A673 (cell line): ENCODE measurements around the gene TTYH3. TPM values are rescaled to one million over a fixed set of nuclear protein-coding genes. Genes with fewer than 3 reads are reported as not detected.
A peak's percentile ranks its signal among the peaks of the same experiment; 100 is the strongest.
"Not testable (repeated sequence)": the region's sequence is repeated elsewhere in the genome, so short reads cannot be mapped to it uniquely, and the experiment has no call there.

Source experiments
- BruUV-seq: library from RNA; stranded (reverse); fragments of 400-500 nt; replicated peaks from 2 replicates; lab custom pipeline; 2021; lab: Mats Ljungman, UMichigan
- CTCF ChIA-PET: fragments of 300-600 bp; sonication (Branson Sonifier 250); formaldehyde crosslinking; loops from one replicate; lab custom pipeline; 2022; ENCODE audit warnings: antibody characterized with exemption; lab: Charles Lee
- POLR2A ChIA-PET: fragments of 300-600 bp; sonication (Branson Sonifier 250); formaldehyde crosslinking; loops from one replicate; lab custom pipeline; 2022; ENCODE audit warnings: antibody characterized with exemption; ENCODE audit not compliant: low non-redundant PET; lab: Charles Lee
- DNase-seq: peaks from one replicate; pipeline ENCODE4 v3.0.0-alpha.2; 2015; ENCODE audit warnings: low spot score
- H3K27ac ChIP-seq: fragments of 200-600 bp; sonication (generic); 2 replicates; pipeline ENCODE4 v1.5.1; 2016; ENCODE audit warnings: mixed run types, low read depth, mild to moderate bottlenecking, mixed read lengths, antibody characterized with exemption, low read length; ENCODE audit not compliant: poor library complexity, severe bottlenecking
- H3K27me3 ChIP-seq: fragments of 200-600 bp; sonication (generic); replicated peaks from 2 replicates; pipeline ENCODE4 v1.6.1; 2017; ENCODE audit warnings: mixed run types, low read depth, mild to moderate bottlenecking, mixed read lengths, antibody characterized with exemption, low read length; ENCODE audit not compliant: insufficient read depth, poor library complexity
- H3K36me3 ChIP-seq: fragments of 200-600 bp; sonication (generic); 2 replicates; pipeline ENCODE4 v1.6.1; 2016; ENCODE audit warnings: mixed run types, mild to moderate bottlenecking, mixed read lengths, antibody characterized with exemption, low read length; ENCODE audit not compliant: insufficient read depth, poor library complexity, severe bottlenecking
- H3K4me1 ChIP-seq: fragments of 200-600 bp; sonication (generic); 2 replicates; pipeline ENCODE4 v1.6.1; 2017; ENCODE audit warnings: mixed run types, mild to moderate bottlenecking, mixed read lengths, antibody characterized with exemption, low read length; ENCODE audit not compliant: insufficient read depth, poor library complexity, severe bottlenecking
- H3K4me3 ChIP-seq: fragments of 200-600 bp; sonication (generic); 2 replicates; pipeline ENCODE4 v1.5.1; 2016; ENCODE audit warnings: low read depth, mixed run types, mild to moderate bottlenecking, mixed read lengths, low read length; ENCODE audit not compliant: poor library complexity, severe bottlenecking
- H3K9me3 ChIP-seq: fragments of 200-600 bp; sonication (generic); 2 replicates; pipeline ENCODE4 v1.6.1; 2016; ENCODE audit warnings: mixed run types, low read depth, mild to moderate bottlenecking, mixed read lengths, antibody characterized with exemption, low read length; ENCODE audit not compliant: poor library complexity, severe bottlenecking
- EZH2 ChIP-seq: fragments of 200-600 bp; sonication (generic); IDR thresholded peaks from 2 replicates; pipeline ENCODE4 v1.6.1; 2017; ENCODE audit warnings: borderline replicate concordance, low read depth, mild to moderate bottlenecking, mixed read lengths, antibody characterized with exemption, low read length; ENCODE audit not compliant: poor library complexity, severe bottlenecking
- intact Hi-C: fragments of 100-400 bp; cut with micrococcal nuclease; formaldehyde crosslinking; loops from one replicate; pipeline ENCODE4 v1.10.0; 2022; ENCODE audit not compliant: unreplicated experiment
- total RNA-seq: library from RNA; stranded (reverse); gene quantifications from 2 replicates; pipeline ENCODE4 v1.2.3, GENCODE V29; 2021
- TF ChIP-seq, protein P1 (sequence below): fragments of 300-800, 200-600 bp; sonication (generic); conservative IDR thresholded peaks from 2 replicates; pipeline ENCODE4 v1.5.1; 2017; ENCODE audit warnings: low read depth, mild to moderate bottlenecking, antibody characterized with exemption, low read length, moderate library complexity, mixed read lengths

Gene TTYH3
- total RNA-seq, 1 experiment from 2014 or later = 248 TPM

DNA sequence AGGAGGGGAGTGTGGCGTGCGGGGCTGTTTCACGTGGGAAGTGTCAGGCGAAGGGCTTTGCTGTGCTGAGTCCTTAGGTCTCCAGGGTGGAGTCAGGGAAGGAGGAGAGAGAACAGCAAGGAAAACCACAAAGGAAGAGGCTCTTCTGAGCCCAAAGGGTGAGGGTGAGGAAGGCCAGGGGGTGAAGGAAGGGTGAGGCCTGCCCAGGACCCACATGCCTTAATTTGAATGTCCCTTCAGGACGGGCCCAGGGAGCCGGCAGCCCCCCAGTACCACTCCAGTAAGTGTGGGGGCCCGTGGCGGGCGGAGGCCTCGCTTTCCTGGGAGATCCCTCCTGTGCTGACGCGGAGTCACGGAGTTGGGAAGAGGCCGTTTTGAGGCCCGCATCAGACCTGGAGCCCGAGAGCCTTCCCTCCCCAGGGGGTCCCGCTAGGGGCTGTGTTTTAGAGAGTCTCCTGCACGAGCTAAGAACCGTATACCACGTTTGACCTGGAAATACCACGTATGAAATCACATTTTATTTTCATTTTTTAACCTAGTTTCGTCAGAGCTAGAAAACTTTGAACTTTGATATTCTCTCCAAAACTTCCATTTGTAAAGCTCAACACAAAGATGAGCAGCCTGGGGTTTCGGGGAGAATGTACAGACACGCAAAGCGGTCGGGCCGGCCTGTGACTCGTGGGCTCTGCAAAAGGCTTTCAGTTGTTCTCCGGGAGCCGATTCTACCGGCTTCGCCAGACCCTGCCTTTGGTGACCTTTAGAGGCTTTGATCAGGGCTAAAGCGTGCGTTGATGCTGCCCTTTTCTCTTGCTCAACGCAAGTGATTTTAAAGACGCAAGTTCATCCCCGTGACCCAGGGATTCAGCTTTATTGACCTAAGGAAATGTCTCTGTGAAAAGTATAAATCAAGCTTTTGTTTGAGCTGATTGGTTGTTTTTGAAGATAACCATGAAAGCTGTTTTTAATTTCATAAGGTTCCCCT lies 23.6 kb upstream of the TTYH3 start:
- intact Hi-C loops = no loop called here
- Histone ChIP-seq H3K27me3 (no peaks in the 10 kb centered on the region), H3K36me3 (no peaks in the 10 kb centered on the region), H3K9me3 (no peaks in the 10 kb centered on the region), H3K4me3 (no peak overlapping the region), H3K27ac (no peak overlapping the region), H3K4me1 (no peaks in the 10 kb centered on the region)
- ChIA-PET CTCF (interaction anchor here (0.5 to 1.2 kb wide), 4 partner anchors 72 to 215 kb away, joined by 3 to 4 read pairs (median 3); no protein-coding TSS in a partner anchor), POLR2A (no interaction called here)
- BruUV-seq = no TSS peak
- TF ChIP-seq, protein P1, sequence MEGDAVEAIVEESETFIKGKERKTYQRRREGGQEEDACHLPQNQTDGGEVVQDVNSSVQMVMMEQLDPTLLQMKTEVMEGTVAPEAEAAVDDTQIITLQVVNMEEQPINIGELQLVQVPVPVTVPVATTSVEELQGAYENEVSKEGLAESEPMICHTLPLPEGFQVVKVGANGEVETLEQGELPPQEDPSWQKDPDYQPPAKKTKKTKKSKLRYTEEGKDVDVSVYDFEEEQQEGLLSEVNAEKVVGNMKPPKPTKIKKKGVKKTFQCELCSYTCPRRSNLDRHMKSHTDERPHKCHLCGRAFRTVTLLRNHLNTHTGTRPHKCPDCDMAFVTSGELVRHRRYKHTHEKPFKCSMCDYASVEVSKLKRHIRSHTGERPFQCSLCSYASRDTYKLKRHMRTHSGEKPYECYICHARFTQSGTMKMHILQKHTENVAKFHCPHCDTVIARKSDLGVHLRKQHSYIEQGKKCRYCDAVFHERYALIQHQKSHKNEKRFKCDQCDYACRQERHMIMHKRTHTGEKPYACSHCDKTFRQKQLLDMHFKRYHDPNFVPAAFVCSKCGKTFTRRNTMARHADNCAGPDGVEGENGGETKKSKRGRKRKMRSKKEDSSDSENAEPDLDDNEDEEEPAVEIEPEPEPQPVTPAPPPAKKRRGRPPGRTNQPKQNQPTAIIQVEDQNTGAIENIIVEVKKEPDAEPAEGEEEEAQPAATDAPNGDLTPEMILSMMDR = no peak
- no peak for TF ChIP-seq EZH2
- DNase-seq = no peak

DNA sequence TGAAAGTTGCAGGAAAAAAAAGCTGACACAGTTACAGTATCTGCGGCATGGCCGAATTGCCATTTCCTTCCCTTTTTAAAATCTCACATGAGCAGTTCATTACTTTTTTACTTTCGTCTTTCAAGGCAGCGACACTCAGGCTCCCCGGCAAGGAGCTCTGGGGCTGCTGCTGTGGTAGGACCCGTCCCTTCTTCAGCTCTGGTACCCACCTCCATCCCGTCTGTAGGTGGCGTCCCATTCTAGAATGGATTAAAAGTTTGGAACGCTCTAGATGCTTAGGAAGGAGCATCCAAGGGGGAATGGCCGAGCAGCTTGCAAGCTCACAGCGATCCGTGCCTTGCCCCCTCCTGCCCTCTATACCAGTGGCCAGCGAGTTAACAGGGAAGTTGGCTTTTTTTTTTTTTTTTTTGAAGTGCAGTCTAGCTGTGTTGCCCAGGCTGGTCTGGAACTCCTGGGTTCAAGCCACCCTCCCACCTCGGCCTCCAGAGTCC lies 22.8 kb upstream of the TTYH3 start:
- DNase-seq = peak; percentile 62
- H3K4me3 ChIP-seq = no peak overlapping the region
- H3K27ac ChIP-seq = no peak overlapping the region
- no TSS peak for BruUV-seq
- CTCF ChIA-PET = interaction anchor here (0.5 to 1.2 kb wide), 5 partner anchors 71 to 216 kb away, joined by 3 to 4 read pairs (median 3); no protein-coding TSS in a partner anchor
- H3K4me1 ChIP-seq = peaks cover under 1% of the 10 kb centered on the region
- POLR2A ChIA-PET = no interaction called here
- H3K9me3 ChIP-seq = no peaks in the 10 kb centered on the region
- no peaks in the 10 kb centered on the region for H3K36me3 ChIP-seq
- no peak for TF ChIP-seq EZH2
- TF ChIP-seq, protein P1 = peak; percentile 59
- intact Hi-C loops = no loop called here
- no peaks in the 10 kb centered on the region for H3K27me3 ChIP-seq

DNA sequence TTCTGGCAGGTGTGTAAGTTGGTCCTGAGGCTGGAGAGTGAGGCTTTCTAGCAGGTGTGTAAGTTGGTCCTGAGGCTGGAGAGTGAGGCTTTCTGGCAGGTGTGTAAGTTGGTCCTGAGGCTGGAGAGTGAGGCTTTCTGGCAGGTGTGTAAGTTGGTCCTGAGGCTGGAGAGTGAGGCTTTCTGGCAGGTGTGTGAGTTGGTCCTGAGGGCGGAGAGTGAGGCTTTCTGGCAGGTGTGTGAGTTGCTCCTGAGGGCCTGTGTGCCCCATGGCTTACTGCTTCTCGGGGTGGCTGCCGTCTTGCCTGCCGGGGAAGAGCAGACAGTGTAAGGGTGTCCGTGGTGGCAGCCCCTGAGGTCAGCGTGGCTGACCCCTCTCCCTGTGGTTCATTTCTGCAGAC lies 22.1 kb upstream of the TTYH3 start:
- DNase-seq, H3K9me3 ChIP-seq, H3K4me3 ChIP-seq, H3K4me1 ChIP-seq, H3K36me3 ChIP-seq, POLR2A ChIA-PET, BruUV-seq, intact Hi-C loops, H3K27me3 ChIP-seq, H3K27ac ChIP-seq: not testable (repeated sequence)
- CTCF ChIA-PET = interaction anchor here (0.6 kb wide), 1 partner anchor 161 kb away, joined by 3 read pairs; no protein-coding TSS in a partner anchor
